Adrenal gland (tissue), 5 donors: ENCODE data around the gene GSG1.

ENCODE experiments used
- POLR2A ChIP-seq, 2 donors: fragments of 450-650 bp; IDR thresholded peaks; one replicate each; pipeline ENCODE4 v1.6.1; 2017; ENCODE audit warnings: antibody characterized with exemption in 2 of 2, mild to moderate bottlenecking in 2 of 2, moderate library complexity in 1 of 2
- TF ChIP-seq, protein P1 (sequence below), 6 experiments: fragments of 450-650 bp in 4 of 6; fragments of 200-600 bp in 2 of 6; sonication (generic) in 1 of 6; IDR thresholded peaks; 1 replicate in 5 of 6; 2 replicates in 1 of 6; pipeline versions ENCODE4 v1.5.1 to v1.8.0; 2016 to 2021; ENCODE audit warnings: antibody characterized with exemption in 6 of 6, mild to moderate bottlenecking in 2 of 6, moderate library complexity in 1 of 6
- donor health status: DM: no; HTN: no; CAD: no.

- TF ChIP-seq, protein P1, sequence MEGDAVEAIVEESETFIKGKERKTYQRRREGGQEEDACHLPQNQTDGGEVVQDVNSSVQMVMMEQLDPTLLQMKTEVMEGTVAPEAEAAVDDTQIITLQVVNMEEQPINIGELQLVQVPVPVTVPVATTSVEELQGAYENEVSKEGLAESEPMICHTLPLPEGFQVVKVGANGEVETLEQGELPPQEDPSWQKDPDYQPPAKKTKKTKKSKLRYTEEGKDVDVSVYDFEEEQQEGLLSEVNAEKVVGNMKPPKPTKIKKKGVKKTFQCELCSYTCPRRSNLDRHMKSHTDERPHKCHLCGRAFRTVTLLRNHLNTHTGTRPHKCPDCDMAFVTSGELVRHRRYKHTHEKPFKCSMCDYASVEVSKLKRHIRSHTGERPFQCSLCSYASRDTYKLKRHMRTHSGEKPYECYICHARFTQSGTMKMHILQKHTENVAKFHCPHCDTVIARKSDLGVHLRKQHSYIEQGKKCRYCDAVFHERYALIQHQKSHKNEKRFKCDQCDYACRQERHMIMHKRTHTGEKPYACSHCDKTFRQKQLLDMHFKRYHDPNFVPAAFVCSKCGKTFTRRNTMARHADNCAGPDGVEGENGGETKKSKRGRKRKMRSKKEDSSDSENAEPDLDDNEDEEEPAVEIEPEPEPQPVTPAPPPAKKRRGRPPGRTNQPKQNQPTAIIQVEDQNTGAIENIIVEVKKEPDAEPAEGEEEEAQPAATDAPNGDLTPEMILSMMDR (IDR thresholded peaks at IDR 0.05): no peak
- no peak for TF ChIP-seq POLR2A (IDR thresholded peaks at IDR 0.05)
Observed at GRCh38 chr12:13101821-13102375, 1.6 kb downstream of the GSG1 start.
